Left lung (tissue), 10 donors: Measurements from ENCODE around the gene ENO4. TPM values are rescaled to one million over a fixed set of nuclear protein-coding genes. Genes with fewer than 3 reads are reported as not detected.

ENCODE experiments used
- ATAC-seq: fragments of 200-7000 bp; cut with Tn5 transposase; one replicate; pipeline ENCODE4 v1.9.1; 2020; ENCODE audit warnings: moderate library complexity
- DNase-seq, 4 donors: peaks; one replicate each; pipeline ENCODE4 v3.0.0-alpha.2; 2013 to 2020
- H3K27ac ChIP-seq, 2 donors: fragments of 200-600 bp; sonication (generic) in 1 of 2; one replicate each; pipeline versions ENCODE4 v1.5.0 to v1.8.0; 2020 to 2021
- H3K27me3 ChIP-seq, 2 donors: fragments of 200-600 bp; sonication (generic) in 1 of 2; one replicate each; pipeline versions ENCODE4 v1.5.0 to v1.8.0; 2020 to 2021
- H3K36me3 ChIP-seq, 2 donors: fragments of 200-600 bp; sonication (generic) in 1 of 2; one replicate each; pipeline versions ENCODE4 v1.5.0 to v1.8.0; 2020 to 2021
- H3K4me1 ChIP-seq, 2 donors: fragments of 200-600 bp; one replicate each; pipeline ENCODE4 v1.8.0; 2021
- H3K4me3 ChIP-seq, 2 donors: fragments of 200-600 bp; sonication (generic) in 1 of 2; one replicate each; pipeline versions ENCODE4 v1.5.0 to v1.8.0; 2020 to 2021; ENCODE audit warnings: mild to moderate bottlenecking in 1 of 2
- H3K9me3 ChIP-seq, 2 donors: fragments of 200-600 bp; sonication (generic) in 1 of 2; one replicate each; pipeline versions ENCODE4 v1.5.0 to v1.8.0; 2020 to 2021
- intact Hi-C, 2 donors: fragments of 100-400 bp; cut with DNase I; formaldehyde crosslinking; loops; one replicate each; pipeline versions ENCODE4 v1.11.2 to v1.14.2; 2022
- polyA plus RNA-seq, 6 donors: library from polyadenylated mRNA; unstranded; fragments of 120-200 nt; gene quantifications; one replicate each; pipeline ENCODE4 v1.2.1, GENCODE V29; 2013; ENCODE audit not compliant: insufficient read length in 6 of 6
- total RNA-seq, 2 donors: library from RNA; stranded (reverse); fragmentation: NEBNext Ultra II Directional; extraction: Animal tissue kit (Norgen Biotek cat#: 25700); gene quantifications; one replicate each; pipeline ENCODE4 v1.2.1, GENCODE V29; 2021
- TF ChIP-seq, protein P1 (sequence below), 2 donors: fragments of 200-600 bp; sonication (generic) in 1 of 2; IDR thresholded peaks; one replicate each; pipeline versions ENCODE4 v1.5.0 to v1.8.0; 2021; ENCODE audit warnings: antibody characterized with exemption in 2 of 2
- donor health status: DM: no; HTN: yes; CAD: no.
- donor health status: DM: no; HTN: no; CAD: no.

ENO4 gene
- total and polyA plus RNA-seq, 8 donors: 0.50 to 4.4 (median 3.0) TPM

DNA sequence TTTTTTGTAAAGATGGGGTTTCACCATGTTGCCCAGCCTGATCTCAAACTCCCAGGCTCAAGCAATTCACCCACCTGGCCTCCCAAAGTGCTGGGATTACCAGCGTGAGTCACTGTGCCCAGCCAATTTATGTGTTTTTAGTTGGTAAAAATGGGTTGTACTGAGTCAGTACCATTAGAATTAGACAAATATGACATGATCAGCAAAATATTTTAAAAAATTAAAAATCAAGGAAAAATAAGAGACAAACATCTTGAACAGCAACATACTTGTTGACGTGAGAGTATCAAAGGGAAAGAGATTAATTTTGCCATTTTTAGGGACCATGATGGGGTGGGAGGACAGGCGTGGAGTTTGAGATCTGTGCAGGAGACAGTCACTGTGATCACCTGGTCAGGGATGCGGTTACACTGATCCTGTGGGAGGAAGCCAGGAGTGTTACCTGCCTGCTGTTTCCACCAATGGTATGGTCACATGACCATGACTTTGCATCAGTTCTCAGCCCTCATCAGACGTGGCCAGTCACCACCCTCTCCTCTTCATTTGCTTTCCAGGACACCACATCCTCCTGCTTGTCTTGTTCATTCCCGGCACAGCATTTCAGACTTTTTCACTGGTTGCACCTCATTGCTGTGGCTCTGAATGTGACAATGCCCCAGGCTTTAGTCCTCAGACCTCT lies 29.2 kb upstream of the ENO4 start:
- Histone ChIP-seq H3K27ac (no peak overlapping the region), H3K4me3 (no peak overlapping the region), H3K9me3 (no peaks in the 10 kb centered on the region), H3K4me1 (no peaks in the 10 kb centered on the region), H3K27me3 (peaks cover 7 to 50% of the 10 kb centered on the region in 2 donors), H3K36me3 (no peaks in the 10 kb centered on the region)
- TF ChIP-seq, protein P1, sequence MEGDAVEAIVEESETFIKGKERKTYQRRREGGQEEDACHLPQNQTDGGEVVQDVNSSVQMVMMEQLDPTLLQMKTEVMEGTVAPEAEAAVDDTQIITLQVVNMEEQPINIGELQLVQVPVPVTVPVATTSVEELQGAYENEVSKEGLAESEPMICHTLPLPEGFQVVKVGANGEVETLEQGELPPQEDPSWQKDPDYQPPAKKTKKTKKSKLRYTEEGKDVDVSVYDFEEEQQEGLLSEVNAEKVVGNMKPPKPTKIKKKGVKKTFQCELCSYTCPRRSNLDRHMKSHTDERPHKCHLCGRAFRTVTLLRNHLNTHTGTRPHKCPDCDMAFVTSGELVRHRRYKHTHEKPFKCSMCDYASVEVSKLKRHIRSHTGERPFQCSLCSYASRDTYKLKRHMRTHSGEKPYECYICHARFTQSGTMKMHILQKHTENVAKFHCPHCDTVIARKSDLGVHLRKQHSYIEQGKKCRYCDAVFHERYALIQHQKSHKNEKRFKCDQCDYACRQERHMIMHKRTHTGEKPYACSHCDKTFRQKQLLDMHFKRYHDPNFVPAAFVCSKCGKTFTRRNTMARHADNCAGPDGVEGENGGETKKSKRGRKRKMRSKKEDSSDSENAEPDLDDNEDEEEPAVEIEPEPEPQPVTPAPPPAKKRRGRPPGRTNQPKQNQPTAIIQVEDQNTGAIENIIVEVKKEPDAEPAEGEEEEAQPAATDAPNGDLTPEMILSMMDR (IDR thresholded peaks at IDR 0.05): no peak
- DNase-seq: no peak
- ATAC-seq: no peak
- intact Hi-C loops: no loop called here

DNA sequence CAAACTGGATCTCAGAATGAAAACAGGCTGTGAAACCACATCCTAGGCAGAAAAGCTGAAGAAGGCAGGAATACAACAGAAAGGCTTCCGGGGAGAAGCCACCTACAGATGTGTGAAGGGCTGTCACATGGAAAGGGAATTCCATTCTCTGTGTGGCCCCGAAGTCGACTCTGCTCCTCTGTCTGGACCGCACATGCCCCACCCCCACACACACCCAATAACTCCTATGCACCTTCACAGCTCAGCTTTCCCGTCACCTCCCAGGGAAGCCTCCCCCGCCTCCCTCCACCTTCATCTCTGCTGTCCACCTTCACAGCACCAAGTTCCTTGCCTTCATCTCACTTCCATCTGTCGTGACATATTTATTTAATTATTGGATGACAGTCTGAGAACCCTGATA lies 23.4 kb upstream of the ENO4 start:
- ATAC-seq: no peak
- Histone ChIP-seq H3K4me1 (no peaks in the 10 kb centered on the region), H3K36me3 (no peaks in the 10 kb centered on the region), H3K9me3 (no peaks in the 10 kb centered on the region), H3K27me3 (no peaks in the 10 kb centered on the region), H3K27ac (no peak overlapping the region), H3K4me3 (no peak overlapping the region)
- intact Hi-C loops: no loop called here
- no peak for DNase-seq
- TF ChIP-seq, protein P1 (IDR thresholded peaks at IDR 0.05): no peak

DNA sequence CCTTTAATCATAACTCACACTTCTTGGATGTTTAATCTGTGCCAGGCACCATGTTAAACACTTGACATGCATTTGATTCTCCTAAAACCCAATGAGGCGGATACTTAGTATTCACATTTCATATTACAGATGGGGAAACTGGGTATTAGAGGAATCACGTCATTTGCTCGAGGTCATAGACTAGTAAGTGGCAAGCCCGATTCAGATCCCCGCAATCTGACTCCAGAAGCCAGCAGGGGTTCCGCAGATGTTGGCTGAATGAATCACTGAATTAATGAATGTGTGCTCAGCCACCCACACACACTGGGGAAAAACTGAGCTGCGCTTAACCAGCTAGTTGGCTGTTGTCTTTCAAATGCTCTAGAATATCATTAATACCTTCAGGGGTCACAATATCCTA lies 22.5 kb upstream of the ENO4 start:
- no peak overlapping the region for H3K27ac ChIP-seq
- intact Hi-C loops: no loop called here
- H3K9me3 ChIP-seq: no peaks in the 10 kb centered on the region
- no peak for ATAC-seq
- H3K27me3 ChIP-seq: no peaks in the 10 kb centered on the region
- TF ChIP-seq, protein P1 (IDR thresholded peaks at IDR 0.05): no peak
- H3K4me3 ChIP-seq: no peak overlapping the region
- no peaks in the 10 kb centered on the region for H3K36me3 ChIP-seq
- DNase-seq: no peak
- H3K4me1 ChIP-seq: no peaks in the 10 kb centered on the region

DNA sequence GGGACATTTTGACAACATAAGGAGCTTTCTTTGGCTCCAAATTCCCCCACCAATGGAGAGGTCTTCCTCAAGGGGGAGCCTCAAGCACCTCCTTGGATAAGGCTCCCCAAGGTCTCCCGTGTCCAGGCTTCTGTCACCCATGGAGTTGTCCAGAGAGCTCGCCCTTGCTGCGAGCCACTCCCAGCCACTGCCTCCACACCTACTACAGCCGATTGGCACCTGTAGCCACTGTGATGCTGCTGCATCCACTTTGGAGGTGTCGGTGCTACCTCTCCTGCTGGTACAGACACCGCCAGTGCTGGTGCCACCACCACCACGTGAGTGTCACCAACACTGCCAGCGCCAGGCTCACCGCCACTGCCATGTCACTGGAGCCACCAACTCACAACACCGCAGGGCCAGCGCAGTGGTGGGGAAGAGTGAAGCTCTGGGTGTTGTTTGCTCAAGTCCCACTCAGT lies 22.1 kb upstream of the ENO4 start:
- no peak for ATAC-seq
- TF ChIP-seq, protein P1 (IDR thresholded peaks at IDR 0.05): no peak
- H3K4me1 ChIP-seq: no peaks in the 10 kb centered on the region
- DNase-seq: no peak
- no peaks in the 10 kb centered on the region for H3K36me3 ChIP-seq
- H3K4me3 ChIP-seq: no peak overlapping the region
- H3K9me3 ChIP-seq: no peaks in the 10 kb centered on the region
- no peaks in the 10 kb centered on the region for H3K27me3 ChIP-seq
- intact Hi-C loops: no loop called here
- no peak overlapping the region for H3K27ac ChIP-seq

DNA sequence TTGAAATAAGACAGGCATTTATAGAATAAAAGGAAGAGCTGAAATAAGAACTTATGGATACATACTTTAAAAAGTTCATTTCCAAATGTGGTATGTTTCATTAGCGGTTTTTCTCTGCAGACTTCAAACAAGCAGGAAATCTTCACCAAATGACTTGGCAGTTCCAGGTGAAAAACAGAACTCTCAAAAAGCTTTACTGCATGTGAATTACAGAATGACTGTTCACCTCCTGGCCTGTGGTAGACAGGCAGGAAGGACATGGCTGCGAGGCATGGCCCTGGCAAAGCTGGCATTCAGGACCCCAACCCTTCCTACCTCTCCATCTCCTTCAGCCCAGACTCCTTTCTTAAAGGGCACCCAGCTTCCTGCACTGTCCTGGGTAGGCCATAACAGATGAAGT lies 21.2 kb upstream of the ENO4 start:
- no peaks in the 10 kb centered on the region for H3K4me1 ChIP-seq

More for the DNA sequence above, 21.2 kb upstream of the ENO4 start:
- H3K4me3 ChIP-seq: no peak overlapping the region
- no peak for ATAC-seq
- intact Hi-C loops: no loop called here
- H3K9me3 ChIP-seq: no peaks in the 10 kb centered on the region
- no peaks in the 10 kb centered on the region for H3K36me3 ChIP-seq
- TF ChIP-seq, protein P1 (IDR thresholded peaks at IDR 0.05): no peak
- DNase-seq: no peak
- no peaks in the 10 kb centered on the region for H3K27me3 ChIP-seq
- no peak overlapping the region for H3K27ac ChIP-seq
